ENCODE measurements around the gene PRF1.

Gene PRF1

GRCh38 chr10:70579234-70580002, 23.1 kb downstream of the PRF1 start:
- TF ChIP-seq REST (IDR thresholded peaks at IDR 0.05; ENCODE audit: low read depth) (no peak), FOXM1 (IDR thresholded peaks at IDR 0.05; ENCODE audit: borderline replicate concordance, low read depth) (no peak), TCF12 (IDR thresholded peaks at IDR 0.05; ENCODE audit: low read depth) (no peak), EP300 (IDR thresholded peaks at IDR 0.05; ENCODE audit: borderline replicate concordance) (no peak), USF1 (IDR thresholded peaks at IDR 0.05) (peak; percentile 84)

GRCh38 chr10:70578371-70578947, 24.1 kb downstream of the PRF1 start:
- TF ChIP-seq EP300 (IDR thresholded peaks at IDR 0.05; ENCODE audit: borderline replicate concordance) (no peak), CEBPB (IDR thresholded peaks at IDR 0.05) (no peak), EGR1 (IDR thresholded peaks at IDR 0.05) (no peak), TCF12 (IDR thresholded peaks at IDR 0.05; ENCODE audit: low read depth) (no peak), YY1 (IDR thresholded peaks at IDR 0.05; ENCODE audit: low read depth) (no peak), ZBTB7A (IDR thresholded peaks at IDR 0.05; ENCODE audit: low read depth) (no peak), USF1 (IDR thresholded peaks at IDR 0.05) (no peak), FOXM1 (IDR thresholded peaks at IDR 0.05; ENCODE audit: borderline replicate concordance, low read depth) (no peak), RAD21 (IDR thresholded peaks at IDR 0.05; ENCODE audit: low read depth) (no peak)

DNA sequence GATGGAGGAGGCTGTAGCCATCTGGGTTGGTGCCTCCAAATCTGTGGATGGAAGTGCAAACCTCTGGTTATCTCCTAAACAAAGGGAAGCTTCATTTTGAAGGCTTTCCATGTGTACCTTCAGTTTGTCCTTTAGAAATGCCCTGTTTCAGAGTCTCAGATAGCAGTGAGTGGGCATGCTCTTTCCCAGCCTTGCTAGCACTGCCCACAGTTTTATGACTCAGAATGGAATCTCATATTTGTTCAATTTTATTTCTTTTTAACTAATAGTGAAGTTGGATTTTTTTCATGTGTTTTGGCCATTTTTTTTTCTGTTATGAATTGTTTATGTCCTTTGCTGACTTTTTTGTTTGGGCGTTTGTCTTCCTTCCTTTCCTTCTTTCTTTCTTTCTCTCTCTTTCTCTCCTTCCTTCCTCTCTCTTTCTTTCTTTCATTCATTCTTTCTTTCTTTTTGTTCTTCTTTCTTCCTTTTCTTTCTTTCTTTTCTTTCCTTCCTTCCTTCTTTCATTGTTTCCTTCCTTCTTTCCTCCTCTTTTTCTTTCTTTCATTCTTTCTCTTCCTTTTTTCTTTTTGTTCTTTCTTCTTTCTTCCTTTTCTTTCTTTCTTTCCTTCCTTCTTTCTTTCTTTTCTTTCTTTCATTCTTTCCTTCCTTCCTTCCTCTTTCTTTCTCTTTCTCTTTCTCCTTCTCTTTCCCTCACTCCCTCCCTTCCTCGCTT, 25.6 kb downstream of the PRF1 start:
- TF ChIP-seq CREB1 (IDR thresholded peaks at IDR 0.05; ENCODE audit: low read depth) (no peak), TCF12 (IDR thresholded peaks at IDR 0.05; ENCODE audit: low read depth) (no peak), RAD21 (IDR thresholded peaks at IDR 0.05; ENCODE audit: low read depth) (no peak), NFIC (IDR thresholded peaks at IDR 0.05) (no peak), MAX (IDR thresholded peaks at IDR 0.05) (no peak), TEAD4 (IDR thresholded peaks at IDR 0.05) (no peak), REST (IDR thresholded peaks at IDR 0.05; ENCODE audit: low read depth) (no peak), CEBPB (IDR thresholded peaks at IDR 0.05) (no peak), USF1 (IDR thresholded peaks at IDR 0.05) (no peak), ZBTB7A (IDR thresholded peaks at IDR 0.05; ENCODE audit: low read depth) (no peak), EP300 (IDR thresholded peaks at IDR 0.05; ENCODE audit: borderline replicate concordance) (no peak), TAF1 (IDR thresholded peaks at IDR 0.05; ENCODE audit: low read depth) (no peak), FOXM1 (IDR thresholded peaks at IDR 0.05; ENCODE audit: borderline replicate concordance, low read depth) (no peak), YY1 (IDR thresholded peaks at IDR 0.05; ENCODE audit: low read depth) (no peak), EGR1 (IDR thresholded peaks at IDR 0.05) (no peak)

- TF ChIP-seq ZBTB7A (IDR thresholded peaks at IDR 0.05; ENCODE audit: low read depth) (no peak), YY1 (IDR thresholded peaks at IDR 0.05; ENCODE audit: low read depth) (no peak), USF1 (IDR thresholded peaks at IDR 0.05) (no peak), NFIC (IDR thresholded peaks at IDR 0.05) (peak; percentile 37)
Observed at GRCh38 chr10:70575874-70576802, 26.4 kb downstream of the PRF1 start.
